ENCODE data around the gene ASTN1.

ASTN1 gene

DNA sequence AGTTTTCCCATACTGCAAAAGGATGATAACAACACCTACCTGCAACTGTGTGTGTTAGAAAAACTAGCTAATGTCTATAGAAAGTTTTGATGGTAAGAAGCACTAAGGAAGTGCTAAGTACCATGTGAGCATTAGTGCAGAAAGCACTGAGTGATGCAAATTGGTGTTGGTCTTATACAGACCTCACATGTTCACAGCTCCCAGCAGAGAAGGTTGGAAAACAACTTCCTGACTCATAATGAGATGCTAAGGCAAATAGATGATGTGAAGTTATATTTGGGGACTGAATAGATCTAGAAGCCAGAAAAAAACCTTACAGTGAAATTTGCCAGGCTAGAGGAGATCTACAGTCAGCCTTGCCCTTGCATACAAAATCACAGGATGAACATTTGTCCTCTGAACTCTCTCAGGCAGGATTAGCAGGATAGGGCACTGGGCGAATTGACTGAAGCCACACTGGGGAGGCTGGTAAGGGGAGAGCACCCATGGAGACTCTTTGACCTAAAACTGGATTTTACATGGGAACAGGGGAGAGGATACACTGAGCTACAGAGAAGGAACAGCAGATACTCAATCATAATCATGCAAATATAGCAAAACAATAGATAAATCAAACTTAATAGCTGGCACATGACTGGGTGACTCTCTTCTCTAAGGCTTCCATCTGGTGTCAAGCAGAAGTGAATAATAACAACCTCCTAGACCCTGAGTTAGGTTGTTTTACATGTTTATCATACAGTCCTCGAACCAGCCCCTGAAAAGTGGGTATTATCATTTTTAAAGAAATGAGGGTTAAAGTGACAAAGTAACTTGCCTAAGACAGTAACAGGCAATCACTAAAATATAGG, 61.3 kb downstream of the ASTN1 start:
- Histone ChIP-seq H3K4me1 (ENCODE audit: insufficient read depth, low read length, poor library complexity, severe bottlenecking) (no peaks in the 10 kb centered on the region), H3K4me2 (ENCODE audit: low read depth, low read length, poor library complexity, severe bottlenecking) (no peak overlapping the region), H3K36me3 (ENCODE audit: insufficient read depth, low read length) (no peaks in the 10 kb centered on the region), H4K20me1 (ENCODE audit: insufficient read depth, low read length, poor library complexity, severe bottlenecking) (no peaks in the 10 kb centered on the region), H3K4me3 (ENCODE audit: low read length, poor library complexity, severe bottlenecking) (no peak overlapping the region), H3K9ac (ENCODE audit: low read depth, low read length, poor library complexity, severe bottlenecking) (no peak overlapping the region), H3F3A (ENCODE audit: low read depth) (no peaks in the 10 kb centered on the region), H3K9me2 (replicated peaks; ENCODE audit: low read depth, low read length) (no peaks in the 10 kb centered on the region), H2AFZ (ENCODE audit: low read length) (no peak overlapping the region), H3K27me3 (ENCODE audit: insufficient read depth, low read length, poor library complexity, severe bottlenecking) (no peaks in the 10 kb centered on the region), H3K9me3 (ENCODE audit: insufficient read depth, low read depth, low read length) (no peaks in the 10 kb centered on the region), H3K79me2 (ENCODE audit: insufficient read depth, low read length) (no peaks in the 10 kb centered on the region)
- TF ChIP-seq EZH2phosphoT487 (IDR thresholded peaks at IDR 0.05; ENCODE audit: borderline replicate concordance) (no peak), CTCF (conservative IDR thresholded peaks at IDR 0.05; ENCODE audit: low read length) (no peak)

- H3K4me3 ChIP-seq (ENCODE audit: low read length, poor library complexity, severe bottlenecking), result no peak overlapping the region
- no peak overlapping the region for H2AFZ ChIP-seq (ENCODE audit: low read length)
- TF ChIP-seq EZH2phosphoT487 (IDR thresholded peaks at IDR 0.05; ENCODE audit: borderline replicate concordance) (no peak), CTCF (conservative IDR thresholded peaks at IDR 0.05; ENCODE audit: low read length) (no peak)
- no peaks in the 10 kb centered on the region for H4K20me1 ChIP-seq (ENCODE audit: insufficient read depth, low read length, poor library complexity, severe bottlenecking)
- H3K4me1 ChIP-seq (ENCODE audit: insufficient read depth, low read length, poor library complexity, severe bottlenecking), result no peaks in the 10 kb centered on the region
- no peaks in the 10 kb centered on the region for H3K27me3 ChIP-seq (ENCODE audit: insufficient read depth, low read length, poor library complexity, severe bottlenecking)
- no peak overlapping the region for H3K9ac ChIP-seq (ENCODE audit: low read depth, low read length, poor library complexity, severe bottlenecking)
- H3K9me2 ChIP-seq (replicated peaks; ENCODE audit: low read depth, low read length), result no peaks in the 10 kb centered on the region
- H3K4me2 ChIP-seq (ENCODE audit: low read depth, low read length, poor library complexity, severe bottlenecking), result no peak overlapping the region
- no peaks in the 10 kb centered on the region for H3K9me3 ChIP-seq (ENCODE audit: insufficient read depth, low read depth, low read length)
- no peaks in the 10 kb centered on the region for H3K36me3 ChIP-seq (ENCODE audit: insufficient read depth, low read length)
- no peaks in the 10 kb centered on the region for H3K79me2 ChIP-seq (ENCODE audit: insufficient read depth, low read length)
- H3F3A ChIP-seq (ENCODE audit: low read depth), result no peaks in the 10 kb centered on the region
These were observed 72.5 kb downstream of the ASTN1 start for GRCh38 chr1:177092001-177092400.

- H3K27me3 ChIP-seq (ENCODE audit: insufficient read depth, low read length, poor library complexity, severe bottlenecking), result no peaks in the 10 kb centered on the region
- no peaks in the 10 kb centered on the region for H3K9me2 ChIP-seq (replicated peaks; ENCODE audit: low read depth, low read length)
- no peaks in the 10 kb centered on the region for H3K9me3 ChIP-seq (ENCODE audit: insufficient read depth, low read depth, low read length)
- H3K9ac ChIP-seq (ENCODE audit: low read depth, low read length, poor library complexity, severe bottlenecking), result no peak overlapping the region
- H3F3A ChIP-seq (ENCODE audit: low read depth), result no peaks in the 10 kb centered on the region
- H3K79me2 ChIP-seq (ENCODE audit: insufficient read depth, low read length), result no peaks in the 10 kb centered on the region
- H3K36me3 ChIP-seq (ENCODE audit: insufficient read depth, low read length), result no peaks in the 10 kb centered on the region
- no peaks in the 10 kb centered on the region for H3K4me1 ChIP-seq (ENCODE audit: insufficient read depth, low read length, poor library complexity, severe bottlenecking)
- H3K4me2 ChIP-seq (ENCODE audit: low read depth, low read length, poor library complexity, severe bottlenecking), result no peak overlapping the region
- H4K20me1 ChIP-seq (ENCODE audit: insufficient read depth, low read length, poor library complexity, severe bottlenecking), result no peaks in the 10 kb centered on the region
- no peak overlapping the region for H2AFZ ChIP-seq (ENCODE audit: low read length)
- H3K4me3 ChIP-seq (ENCODE audit: low read length, poor library complexity, severe bottlenecking), result no peak overlapping the region
- TF ChIP-seq EZH2phosphoT487 (IDR thresholded peaks at IDR 0.05; ENCODE audit: borderline replicate concordance) (no peak), CTCF (conservative IDR thresholded peaks at IDR 0.05; ENCODE audit: low read length) (no peak)
These were observed 73.5 kb downstream of the ASTN1 start for GRCh38 chr1:177091040-177091439.

Measured in Loucy (cell line).